ENCODE measurements around the gene PCP2.

Gene PCP2

DNA sequence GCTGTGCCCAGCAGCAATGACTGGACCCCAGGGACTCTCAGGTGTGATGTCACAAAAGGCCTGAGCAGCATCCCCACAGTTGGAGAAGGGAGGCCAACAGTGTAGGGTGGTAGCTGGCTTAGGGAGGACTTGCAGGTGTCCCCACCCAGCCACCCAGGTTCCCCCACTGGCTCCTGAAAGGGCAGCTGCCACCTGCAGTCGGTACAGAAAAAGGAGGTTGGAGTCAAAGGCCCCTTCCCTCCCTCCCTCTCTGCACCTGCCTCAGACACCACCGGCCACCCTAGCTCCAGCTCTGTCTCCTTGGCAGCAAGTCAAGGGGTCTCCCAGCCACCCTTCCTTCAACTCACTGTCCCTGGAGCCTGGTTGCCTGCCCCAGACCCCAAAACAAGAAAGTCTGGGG, at the start of gene PCP2:
Gene PCP2 (minus strand): TSS at position 22 of the 400 bp plus-strand sequence. CDS start 262 bp downstream, outside the sequence.
- DNase-seq, result no peak

DNA sequence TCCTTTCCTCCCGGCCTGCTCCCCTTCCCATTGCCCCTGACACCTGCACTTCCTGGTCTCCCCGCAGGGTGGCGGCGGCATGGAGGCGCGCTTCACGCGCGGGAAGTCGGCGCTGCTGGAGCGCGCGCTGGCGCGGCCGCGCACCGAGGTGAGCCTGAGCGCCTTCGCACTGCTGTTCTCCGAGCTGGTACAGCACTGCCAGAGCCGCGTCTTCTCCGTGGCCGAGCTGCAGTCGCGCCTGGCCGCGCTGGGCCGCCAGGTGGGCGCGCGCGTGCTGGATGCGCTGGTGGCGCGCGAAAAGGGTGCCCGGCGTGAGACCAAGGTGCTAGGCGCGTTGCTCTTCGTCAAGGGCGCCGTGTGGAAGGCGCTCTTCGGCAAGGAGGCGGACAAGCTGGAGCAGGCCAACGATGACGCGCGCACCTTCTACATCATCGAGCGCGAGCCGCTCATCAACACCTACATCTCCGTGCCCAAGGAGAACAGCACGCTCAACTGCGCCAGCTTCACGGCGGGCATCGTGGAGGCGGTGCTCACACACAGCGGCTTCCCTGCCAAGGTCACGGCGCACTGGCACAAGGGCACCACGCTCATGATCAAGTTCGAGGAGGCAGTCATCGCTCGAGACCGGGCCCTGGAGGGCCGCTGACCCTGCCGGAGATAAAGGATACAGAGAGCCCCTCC, 48.8 kb upstream of the PCP2 start:
- no peak for DNase-seq

DNA sequence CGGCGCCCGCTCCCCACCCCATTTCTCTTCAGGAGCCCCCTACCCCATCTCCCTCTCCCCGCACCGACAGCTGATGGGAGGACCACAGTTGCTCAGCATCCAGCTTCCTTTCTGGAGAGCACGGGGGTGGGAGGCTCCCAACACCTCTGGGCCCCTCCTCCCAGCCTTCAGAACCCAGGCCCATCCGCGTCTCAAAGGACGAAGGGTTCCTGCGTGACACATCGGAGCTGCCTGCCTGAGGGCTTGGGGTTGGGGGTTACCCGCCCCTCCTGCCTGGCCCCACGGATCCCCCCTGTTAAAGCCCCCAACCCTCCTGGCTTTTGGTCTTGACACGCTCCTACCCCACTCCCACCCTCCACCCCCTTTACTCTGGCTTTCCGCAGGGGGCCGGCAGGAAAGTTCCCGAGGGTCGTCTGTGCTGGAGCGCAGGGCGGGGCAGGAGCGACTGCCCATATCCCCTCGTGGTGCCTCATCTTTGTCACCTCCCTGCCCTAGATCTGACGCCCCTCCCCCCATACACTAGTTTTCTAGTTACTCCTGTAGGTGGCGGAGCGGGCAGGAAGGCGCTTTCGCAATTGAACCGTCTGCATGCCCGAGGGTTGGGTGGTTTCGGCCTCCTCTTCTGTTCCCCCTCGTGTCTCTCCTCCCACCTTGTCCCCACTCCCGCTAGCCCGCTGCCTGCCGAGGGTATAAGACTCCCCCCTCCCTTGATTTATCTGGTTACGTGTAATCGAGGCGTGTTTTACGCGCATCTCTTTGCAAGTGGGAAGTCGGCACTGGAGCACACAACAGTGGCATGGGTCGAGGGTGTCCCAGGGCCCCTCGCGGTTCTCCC, 48.0 kb upstream of the PCP2 start:
- peak; percentile 91 for DNase-seq

DNA sequence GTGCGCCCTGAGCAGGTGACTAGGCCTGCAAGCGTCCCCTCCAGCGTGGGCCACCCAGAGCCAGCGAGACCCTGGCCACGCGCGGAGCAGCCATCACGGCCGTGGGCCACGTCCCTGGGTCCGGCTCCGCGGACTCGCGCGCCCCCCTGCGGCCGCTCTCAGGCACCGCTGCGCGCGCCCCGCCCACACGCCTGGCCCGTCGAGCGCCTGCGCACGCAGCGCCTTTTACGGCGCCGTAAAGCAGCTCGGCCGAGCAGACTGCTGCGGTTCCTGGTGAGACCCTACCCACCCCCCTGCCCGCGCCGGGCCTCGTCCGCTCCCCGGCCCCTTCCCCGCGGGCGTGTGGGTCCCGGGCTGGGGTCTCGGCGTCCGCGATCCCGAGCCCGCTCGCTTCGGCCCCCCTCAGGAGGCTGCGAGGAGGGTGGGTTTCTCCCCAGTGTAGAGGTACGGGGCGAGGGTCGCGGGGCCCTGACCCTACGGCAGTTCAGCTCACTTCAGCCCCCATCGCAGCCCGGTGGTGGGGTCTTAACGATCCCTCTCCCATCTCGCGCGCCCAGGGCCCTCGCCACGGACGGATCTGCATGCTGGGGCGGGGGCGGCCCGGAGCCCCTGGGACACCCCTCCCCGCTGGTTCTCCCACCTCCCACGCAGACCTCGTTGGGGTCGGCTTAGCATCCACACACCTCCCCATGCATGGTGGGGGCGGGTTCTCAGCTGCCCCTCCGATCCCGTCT, 47.3 kb upstream of the PCP2 start, which contains the start of gene TRAPPC5:
Gene TRAPPC5 (plus strand): TSS at position 228 of the 734 bp plus-strand sequence. CDS start 1,421 bp downstream, outside the sequence.
- DNase-seq, result peak; percentile 95

DNA sequence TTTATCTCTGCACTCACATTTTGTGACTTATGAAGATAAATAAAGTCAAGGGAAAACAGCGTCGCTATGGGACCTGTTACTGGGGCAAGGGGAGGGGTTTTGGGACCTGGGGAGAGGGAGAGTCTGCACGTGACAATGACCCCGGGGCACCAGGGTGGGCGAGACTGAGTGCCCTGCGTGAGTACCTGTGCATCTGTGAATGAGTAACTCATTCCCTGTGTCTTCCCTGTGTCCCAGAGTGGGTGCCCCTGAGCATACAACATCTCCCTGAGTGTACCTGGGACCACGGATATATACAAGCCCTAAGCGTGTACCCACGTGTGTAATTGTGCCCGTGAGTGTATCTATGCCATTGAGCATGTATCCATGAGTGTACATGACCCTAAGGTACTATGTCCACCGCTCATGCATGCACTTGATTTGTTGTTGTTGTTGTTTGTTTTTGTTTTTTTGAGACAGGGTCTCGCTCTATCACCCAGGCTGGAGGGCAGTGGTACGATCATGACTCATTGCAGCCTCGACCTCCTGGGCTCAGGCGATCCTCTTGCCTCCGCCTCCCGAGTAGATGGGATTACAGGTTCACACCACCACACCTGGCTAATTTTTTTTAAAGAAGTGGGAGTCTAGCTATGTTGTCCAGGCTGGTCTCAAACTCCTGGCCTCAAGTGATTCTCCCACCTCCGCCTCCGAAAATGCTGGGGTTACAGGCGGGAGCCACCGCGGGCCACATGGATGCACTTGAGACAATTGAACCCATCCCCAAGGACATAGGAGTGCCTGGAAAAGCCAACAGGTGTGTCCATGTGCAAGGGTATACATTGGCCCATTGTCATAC, 46.5 kb upstream of the PCP2 start:
- no peak for DNase-seq

DNA sequence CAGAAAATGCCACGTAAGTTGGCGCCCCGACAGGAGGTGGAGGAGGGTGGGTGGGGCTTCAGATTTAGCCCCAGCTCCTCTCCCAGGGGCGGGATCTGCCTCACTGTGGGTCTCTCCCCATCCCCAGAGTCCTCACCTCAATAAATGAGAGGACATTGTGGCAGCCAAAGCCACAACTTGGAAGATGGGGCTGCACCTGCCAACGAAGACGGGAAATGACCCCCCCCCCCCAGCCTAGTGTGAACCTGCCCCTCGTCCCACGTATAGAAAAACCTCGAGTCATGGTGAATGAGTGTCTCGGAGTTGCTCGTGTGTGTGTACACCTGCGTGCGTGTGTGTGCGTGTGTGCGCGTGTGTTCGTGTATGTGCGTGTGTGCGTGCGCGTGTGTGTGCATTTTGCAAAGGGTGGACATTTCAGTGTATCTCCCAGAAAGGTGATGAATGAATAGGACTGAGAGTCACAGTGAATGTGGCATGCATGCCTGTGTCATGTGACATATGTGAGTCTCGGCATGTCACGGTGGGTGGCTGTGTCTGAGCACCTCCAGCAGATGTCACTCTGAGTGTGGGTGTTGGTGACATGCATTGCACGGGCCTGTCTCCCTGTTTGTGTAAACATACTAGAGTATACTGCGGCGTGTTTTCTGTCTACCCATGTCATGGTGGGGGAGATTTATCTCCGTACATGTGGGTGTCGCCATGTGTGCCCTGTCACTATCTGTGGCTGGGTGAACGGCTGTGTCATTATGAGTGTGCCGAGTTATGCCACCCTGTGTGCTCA, 45.6 kb upstream of the PCP2 start:
- DNase-seq, result peak; percentile 90

DNA sequence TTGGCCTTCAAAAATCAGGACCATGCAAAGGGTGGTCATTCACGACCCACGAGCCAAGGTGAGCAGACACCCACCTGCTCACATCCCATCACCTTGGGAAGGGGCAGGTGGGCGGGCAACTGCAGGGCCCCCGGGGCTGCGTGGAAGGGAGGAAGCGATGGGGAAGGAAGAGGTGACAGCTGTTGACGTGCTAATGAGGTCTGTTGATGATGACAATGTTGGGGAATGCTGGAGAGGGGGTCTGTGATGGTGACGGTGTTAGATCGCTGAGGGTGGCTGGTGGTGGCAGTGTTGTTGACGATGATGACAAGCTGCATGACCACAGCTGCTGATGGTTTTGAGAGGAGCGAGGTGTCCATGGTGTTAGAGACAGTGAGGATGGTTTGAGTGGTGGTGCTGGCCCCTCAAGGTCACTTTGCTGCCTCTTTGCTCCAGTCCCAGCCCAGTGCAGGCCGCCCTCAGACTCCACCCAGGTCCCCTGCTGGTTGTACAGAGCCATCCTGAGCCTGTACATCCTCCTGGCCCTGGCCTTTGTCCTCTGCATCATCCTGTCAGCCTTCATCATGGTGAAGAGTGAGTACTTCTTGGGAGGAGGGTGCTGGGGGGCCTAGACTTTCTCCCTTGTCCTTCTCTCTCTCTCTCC, 44.3 kb upstream of the PCP2 start:
- no peak for DNase-seq

DNA sequence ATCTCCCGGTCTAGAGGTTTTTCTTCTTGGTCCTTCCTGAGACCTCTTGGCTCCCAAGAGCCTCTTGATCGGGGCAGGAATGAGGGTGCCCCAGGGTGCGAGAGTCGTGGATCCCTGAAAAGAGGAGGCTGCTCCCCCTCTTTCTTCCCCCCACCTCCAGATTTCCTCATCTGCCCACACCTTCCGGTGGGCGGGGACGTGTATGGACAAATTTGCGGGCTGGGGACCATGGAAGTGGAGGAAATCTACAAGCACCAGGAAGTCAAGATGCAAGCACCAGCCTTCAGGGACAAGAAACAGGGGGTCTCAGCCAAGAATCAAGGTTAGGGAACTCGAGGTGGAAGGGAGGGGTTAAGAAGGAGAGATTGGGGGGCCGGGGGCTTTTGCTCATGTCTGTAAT, 43.3 kb upstream of the PCP2 start, which contains the start of gene MCEMP1:
Gene MCEMP1 (plus strand): TSS at position 237 of the 400 bp plus-strand sequence. CDS start 31 bp downstream, at position 268.
- no peak for DNase-seq

DNA sequence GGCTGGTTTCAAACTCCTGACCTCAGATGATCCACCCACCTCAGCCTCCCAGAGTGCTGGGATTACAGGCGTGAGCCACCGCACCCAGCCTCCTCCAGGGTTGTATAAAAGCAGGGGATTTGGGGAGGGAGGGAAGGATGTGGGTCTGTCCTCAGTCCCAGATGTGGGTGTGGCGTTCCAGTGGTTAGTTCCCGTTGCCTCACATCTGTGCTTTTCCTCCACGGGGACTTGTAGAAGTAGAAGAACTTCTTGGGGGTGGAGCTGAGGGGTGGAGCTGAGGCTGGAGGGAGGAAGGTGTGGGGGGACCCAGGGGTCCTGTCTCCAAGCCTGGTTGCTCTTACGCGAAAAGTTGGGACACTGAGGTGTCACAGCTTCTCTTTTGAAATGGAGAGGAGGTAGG, 42.9 kb upstream of the PCP2 start:
- no peak for DNase-seq

DNA sequence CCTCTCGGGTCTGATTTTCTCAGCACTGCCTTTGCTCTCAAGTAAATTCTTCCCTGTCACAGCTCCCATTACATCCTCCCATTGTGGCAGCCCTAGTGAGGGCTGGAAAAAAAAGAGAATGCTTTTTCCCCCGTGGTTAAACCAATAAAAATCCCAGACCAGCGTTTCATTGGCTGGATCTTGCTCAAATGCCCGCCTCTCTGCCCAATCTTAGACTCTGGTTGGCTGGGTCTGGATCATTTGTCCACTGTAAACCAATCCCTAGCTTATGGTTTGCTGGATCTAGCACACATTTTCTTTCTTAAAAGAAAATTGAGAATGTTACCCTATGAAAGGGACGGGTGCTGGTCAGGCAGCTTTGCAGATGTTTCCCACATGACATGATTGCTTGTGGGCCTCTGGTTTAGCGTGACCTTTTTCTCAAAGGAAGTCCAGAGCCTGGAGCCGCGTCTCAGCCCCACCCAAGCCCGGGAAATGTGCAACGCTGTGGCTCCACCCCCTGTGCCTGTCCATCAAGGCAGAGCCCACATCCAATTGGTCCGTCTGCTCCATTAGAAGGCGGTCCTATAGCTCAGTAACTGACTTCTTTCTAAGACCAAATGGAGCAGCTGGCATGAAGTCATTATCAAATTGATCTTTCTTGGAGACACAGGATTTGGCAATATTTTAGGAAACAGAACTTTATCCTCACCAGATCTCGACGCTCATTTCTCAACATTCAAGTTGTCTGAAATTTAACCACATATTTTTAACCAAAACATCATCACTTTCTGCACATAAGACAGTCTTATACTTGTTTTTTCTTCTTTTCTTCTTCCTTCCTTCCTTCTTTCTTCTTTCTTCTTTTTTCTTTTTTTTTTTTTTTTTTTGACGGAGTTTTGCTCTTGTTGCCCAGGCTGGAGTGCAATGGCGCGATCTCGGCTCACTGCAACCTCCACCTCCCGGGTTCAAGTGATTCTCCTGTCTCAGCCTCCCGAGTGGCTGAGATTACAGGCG, 40.8 kb upstream of the PCP2 start:
- peak; percentile 70 for DNase-seq

DNA sequence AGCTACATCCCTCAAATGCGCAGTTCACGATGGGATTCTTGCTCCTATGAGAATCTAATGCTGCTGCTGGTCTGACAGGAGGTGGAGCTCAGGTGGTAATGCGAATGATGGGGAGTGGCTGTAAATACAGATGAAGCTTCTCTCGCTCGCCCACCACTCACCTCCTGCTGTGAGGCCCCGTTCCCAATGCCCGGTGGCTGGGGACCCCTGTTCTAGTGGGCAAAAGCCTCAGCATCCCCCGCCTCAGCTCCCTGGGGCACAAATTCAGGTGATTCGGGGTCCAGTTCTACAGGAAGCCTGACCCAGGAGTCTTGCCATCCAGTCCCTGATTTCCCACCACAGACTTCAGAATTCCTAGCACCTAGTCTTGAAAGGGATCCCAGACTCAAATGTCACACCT, 39.0 kb upstream of the PCP2 start:
- no peak for DNase-seq

DNA sequence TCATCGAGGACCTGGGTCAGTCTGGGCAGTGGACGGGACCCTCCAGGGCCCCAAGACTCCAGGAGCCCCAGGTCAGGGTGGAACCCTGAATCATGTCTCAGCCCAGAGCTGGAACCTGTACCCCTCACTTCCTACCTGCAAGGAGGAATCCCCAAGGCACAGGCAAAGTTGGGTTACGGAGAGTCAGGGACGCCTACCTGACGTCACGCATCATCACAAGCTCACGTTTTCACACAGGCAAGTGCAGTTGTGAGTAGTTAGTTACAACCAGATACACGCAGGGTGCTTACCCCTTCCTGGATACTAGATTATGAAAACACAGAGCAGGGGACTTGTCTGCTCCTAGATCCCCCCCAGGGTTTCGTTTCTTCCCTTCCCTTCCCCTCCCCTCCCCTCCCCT, 37.3 kb upstream of the PCP2 start:
- DNase-seq, result no peak

DNA sequence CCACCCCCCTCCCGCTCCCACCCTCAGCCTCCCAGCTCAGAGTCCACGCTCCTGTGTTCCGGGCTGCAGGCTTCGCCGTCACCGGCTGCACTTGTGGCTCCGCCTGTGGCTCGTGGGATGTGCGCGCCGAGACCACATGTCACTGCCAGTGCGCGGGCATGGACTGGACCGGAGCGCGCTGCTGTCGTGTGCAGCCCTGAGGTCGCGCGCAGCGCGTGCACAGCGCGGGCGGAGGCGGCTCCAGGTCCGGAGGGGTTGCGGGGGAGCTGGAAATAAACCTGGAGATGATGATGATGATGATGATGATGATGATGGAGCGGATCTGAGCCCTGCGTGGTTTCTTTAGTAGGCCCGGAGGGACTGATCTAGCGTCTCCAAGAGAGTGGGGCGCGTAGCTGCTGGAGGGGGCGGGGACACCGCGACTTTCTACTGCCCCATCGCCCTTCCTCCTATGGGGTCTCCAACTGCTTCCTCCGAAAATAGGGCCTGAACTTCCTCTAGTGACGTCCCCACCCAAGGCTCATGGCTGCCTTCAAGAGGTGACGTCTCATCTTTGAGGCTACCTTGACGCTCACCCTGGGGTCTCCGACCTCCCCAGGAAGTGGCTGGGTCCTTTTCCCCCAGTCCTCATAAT, 36.7 kb upstream of the PCP2 start:
- no peak for DNase-seq

DNA sequence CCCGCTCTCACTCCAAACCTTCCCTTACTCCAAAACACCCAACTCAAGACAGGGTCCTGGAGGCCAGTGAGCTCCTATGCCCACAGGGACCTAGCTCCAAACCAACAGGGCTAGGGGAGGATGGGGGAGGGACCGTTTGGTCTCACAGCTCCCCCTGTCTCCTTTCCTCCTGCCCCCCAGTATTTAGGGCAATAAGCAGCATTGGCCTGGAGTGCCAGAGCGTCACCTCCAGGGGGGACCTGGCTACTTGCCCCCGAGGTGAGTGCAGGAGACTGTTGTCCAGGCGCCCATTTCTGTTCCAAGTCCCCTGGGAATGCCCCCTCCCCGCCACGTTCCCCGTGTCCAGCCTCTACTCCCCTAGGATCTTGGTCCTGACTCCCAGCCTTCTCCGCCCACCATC, 36.1 kb upstream of the PCP2 start:
- DNase-seq, result no peak

DNA sequence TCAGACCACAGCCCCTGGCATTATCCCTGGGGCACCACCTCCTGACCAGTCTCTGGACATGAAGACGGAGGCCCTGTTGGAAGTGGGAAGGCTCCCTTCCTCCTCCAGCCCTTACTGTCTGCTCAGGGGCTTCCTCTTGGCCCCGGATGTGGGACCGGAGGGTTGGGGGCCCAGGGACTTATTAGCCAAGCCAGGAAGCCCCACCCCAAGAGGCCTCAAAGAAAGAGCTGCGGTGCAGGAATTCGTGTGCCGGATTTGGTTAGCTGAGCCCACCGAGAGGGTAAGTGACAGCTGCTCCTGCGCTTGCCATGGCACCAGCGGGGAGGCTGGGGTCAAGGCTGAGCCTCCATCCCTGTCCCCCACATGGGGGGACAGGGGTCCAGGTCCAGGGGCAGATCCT, 35.3 kb upstream of the PCP2 start, which contains the start of gene RETN:
Gene RETN (plus strand): TSS at position 208 of the 400 bp plus-strand sequence. CDS start 278 bp downstream, outside the sequence.
- DNase-seq, result no peak

DNA sequence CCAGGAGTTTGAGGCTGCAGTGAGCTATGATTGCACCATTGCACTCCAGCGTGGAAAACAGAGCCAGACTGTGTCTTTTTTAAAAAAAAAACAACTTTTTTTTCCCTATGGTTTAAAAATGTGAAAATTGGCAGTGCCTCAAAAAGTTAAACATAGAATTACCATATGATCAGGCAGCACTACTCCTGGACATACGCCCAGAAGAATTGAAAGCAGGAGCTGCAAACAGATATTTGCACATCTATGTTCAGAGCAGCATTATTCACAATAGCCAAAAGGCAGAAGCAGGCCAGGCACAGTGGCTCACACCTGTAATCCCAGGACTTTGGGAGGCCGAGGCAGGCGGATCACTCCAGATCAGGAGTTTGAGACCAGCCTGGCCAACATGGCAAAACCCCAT, 31.6 kb upstream of the PCP2 start:
- DNase-seq, result no peak

DNA sequence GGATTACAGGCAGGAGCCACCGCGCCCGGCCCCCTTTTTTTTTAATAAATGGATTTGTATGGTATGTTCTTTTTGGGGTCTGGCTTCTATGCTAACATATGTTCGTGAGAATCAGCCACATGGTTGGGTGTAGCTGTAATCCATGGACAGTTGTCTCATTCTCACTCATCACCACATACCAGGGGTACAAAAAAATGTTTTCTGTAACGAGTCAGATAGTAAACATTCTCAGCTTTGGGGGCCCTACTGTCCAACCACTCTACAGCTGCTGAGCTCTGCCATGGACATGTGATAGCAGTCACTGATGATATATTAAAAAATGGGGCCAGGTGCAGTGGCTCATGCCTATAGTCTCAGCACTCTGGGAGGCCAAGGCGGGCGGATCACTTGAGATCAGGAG, 30.2 kb upstream of the PCP2 start:
- DNase-seq, result no peak

DNA sequence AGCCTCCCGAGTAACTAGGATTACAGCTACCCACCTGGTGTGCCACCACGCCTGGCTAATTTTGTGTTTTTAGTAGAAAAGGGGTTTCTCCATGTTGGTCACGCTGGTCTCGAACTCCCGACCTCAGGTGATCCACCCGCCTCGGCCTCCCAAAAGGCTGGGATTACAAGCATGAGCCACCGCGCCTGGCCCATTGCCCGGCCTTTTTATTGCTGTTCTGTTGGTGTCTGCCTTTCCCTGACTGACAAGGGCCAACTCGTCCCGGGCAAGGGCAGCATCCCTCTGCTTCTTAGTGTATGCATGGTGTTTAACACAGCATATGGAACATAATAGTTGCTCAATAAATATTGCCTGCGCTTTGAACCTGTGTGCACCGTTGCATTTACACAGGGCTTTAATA, 29.1 kb upstream of the PCP2 start:
- DNase-seq, result no peak

Measured in activated effector memory CD4-positive, alpha-beta T cell treated with anti-CD3 and anti-CD28 coated beads, Interleukin-2, amount 50 U/mL, for 16 hours (primary cell).